T-helper 2 cell (primary cell): ENCODE measurements around the gene CERS4.
A peak's percentile ranks its signal among the peaks of the same experiment; 100 is the strongest.
"Not testable (repeated sequence)": the region's sequence is repeated elsewhere in the genome, so short reads cannot be mapped to it uniquely, and the experiment has no call there.

ENCODE experiments used
- DNase-seq, 5 experiments: peaks; one replicate each; pipeline versions ENCODE4 v3.0.0 to v3.0.0-alpha.2; 2012 to 2022
- total RNA-seq, 2 donors: gene quantifications; one replicate each; lab custom pipeline; 2026; lab: John Stamatoyannopoulos, UW

Gene CERS4
- total RNA-seq = 6.5 to 16.6 reads per million in 2 donors

GRCh38 chr19:8208922-8209461 is at the start of gene CERS4:
CERS4 (plus strand) TSS chr19:8209370; CDS start chr19:8251077, 41,707 bp downstream.
- DNase-seq = peak in 4 of 5 experiments; percentile 68 to 89 (median 75)

- DNase-seq = peak in 1 of 5 experiments; percentile 68
Measured at GRCh38 chr19:8161135-8161646, 48.0 kb upstream of the CERS4 start.

GRCh38 chr19:8163759-8164158 is 45.4 kb upstream of the CERS4 start:
- DNase-seq = no peak

GRCh38 chr19:8167985-8168384 is 41.2 kb upstream of the CERS4 start:
- no peak for DNase-seq

- DNase-seq = no peak
Measured at GRCh38 chr19:8168537-8168936, 40.6 kb upstream of the CERS4 start.

- no peak for DNase-seq
Measured at GRCh38 chr19:8174706-8175105, 34.5 kb upstream of the CERS4 start.

- DNase-seq = no peak
Measured at GRCh38 chr19:8180018-8180417, 29.2 kb upstream of the CERS4 start.

- DNase-seq = no peak
Measured at GRCh38 chr19:8184274-8184673, 24.9 kb upstream of the CERS4 start.

GRCh38 chr19:8185343-8186068 is 23.7 kb upstream of the CERS4 start:
- DNase-seq = no peak

GRCh38 chr19:8192221-8192820 is 16.8 kb upstream of the CERS4 start:
- DNase-seq = no peak

- peak in 3 of 5 experiments; percentile 5 to 91 (median 57) for DNase-seq
Measured at GRCh38 chr19:8194528-8195267, 14.5 kb upstream of the CERS4 start.

- no peak for DNase-seq
Measured at GRCh38 chr19:8196271-8196927, 12.8 kb upstream of the CERS4 start.

- not testable (repeated sequence) for DNase-seq
Measured at GRCh38 chr19:8203288-8204120, 5.7 kb upstream of the CERS4 start.

- DNase-seq = no peak
Measured at GRCh38 chr19:8204961-8205360, 4.2 kb upstream of the CERS4 start.

- no peak for DNase-seq
Measured at GRCh38 chr19:8206147-8207087, 2.8 kb upstream of the CERS4 start.

GRCh38 chr19:8207326-8207725 is 1.8 kb upstream of the CERS4 start:
- DNase-seq = not testable (repeated sequence)

GRCh38 chr19:8208119-8208921 is 850 bp upstream of the CERS4 start:
- DNase-seq = no peak

GRCh38 chr19:8209462-8210378 is 550 bp downstream of the CERS4 start:
- DNase-seq = peak; percentile 65 to 85 (median 80)
